HG03135 (cell line): Measurements from ENCODE around the gene N4BP2L2.
A peak's percentile ranks its signal among the peaks of the same experiment; 100 is the strongest.

Source experiments
- ATAC-seq: cut with Tn5 transposase; IDR thresholded peaks from one replicate; pipeline ENCODE4 v1.9.1; 2021; ENCODE audit warnings: mild to moderate bottlenecking, moderate library complexity; ENCODE audit not compliant: unreplicated experiment

The N4BP2L2 gene

GRCh38 chr13:32427852-32428580 lies 110.6 kb downstream of the N4BP2L2 start, which contains the start of gene N4BP2L1:
TSS of gene N4BP2L1 (minus strand) at chr13:32428130. CDS start at chr13:32428082, 48 bp downstream.
- ATAC-seq, result peak; percentile 71

DNA sequence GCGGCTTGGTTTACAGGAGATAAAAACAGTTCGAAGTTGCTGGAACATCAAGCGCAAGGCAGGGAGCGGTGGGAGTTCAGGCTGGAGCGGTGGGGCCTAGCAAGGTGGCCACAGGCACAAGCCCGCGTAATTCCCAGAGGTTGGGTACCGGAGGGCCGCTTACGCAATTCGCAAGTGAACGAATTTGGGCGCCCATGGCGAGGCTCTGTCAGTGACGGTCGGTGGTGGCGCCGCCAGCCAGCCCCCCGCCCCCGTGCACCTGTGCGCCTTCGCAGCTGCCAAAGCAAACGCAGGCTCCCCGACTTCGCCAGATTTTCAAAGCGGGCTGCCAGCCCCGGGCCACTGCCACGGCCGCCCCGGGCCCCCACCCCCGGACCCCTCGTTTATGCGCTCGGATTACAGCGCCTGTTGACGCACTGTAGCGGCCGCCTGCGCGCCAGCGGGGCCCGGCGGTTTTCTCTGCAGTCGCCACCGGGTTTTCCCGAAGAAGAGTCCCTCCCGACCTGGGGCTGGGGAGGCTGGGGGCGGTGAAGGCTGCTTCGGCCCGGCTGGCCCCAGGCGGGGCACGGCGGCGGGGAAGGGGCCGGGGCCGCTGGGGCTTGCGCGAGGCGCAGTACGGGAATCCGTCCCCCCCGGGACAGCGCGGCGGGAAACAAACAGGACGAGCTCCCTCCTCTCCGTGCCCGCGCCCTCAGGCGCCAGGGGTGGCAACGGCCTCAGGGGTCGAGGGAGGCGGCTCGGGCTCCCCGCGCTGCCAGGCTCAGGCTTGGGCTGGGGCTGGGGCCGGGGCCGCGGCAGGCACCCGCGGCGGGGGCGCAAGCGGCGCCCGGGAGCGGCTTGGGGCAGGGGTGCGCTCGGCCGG lies 111.4 kb downstream of the N4BP2L2 start:
- peak; percentile 10 for ATAC-seq

DNA sequence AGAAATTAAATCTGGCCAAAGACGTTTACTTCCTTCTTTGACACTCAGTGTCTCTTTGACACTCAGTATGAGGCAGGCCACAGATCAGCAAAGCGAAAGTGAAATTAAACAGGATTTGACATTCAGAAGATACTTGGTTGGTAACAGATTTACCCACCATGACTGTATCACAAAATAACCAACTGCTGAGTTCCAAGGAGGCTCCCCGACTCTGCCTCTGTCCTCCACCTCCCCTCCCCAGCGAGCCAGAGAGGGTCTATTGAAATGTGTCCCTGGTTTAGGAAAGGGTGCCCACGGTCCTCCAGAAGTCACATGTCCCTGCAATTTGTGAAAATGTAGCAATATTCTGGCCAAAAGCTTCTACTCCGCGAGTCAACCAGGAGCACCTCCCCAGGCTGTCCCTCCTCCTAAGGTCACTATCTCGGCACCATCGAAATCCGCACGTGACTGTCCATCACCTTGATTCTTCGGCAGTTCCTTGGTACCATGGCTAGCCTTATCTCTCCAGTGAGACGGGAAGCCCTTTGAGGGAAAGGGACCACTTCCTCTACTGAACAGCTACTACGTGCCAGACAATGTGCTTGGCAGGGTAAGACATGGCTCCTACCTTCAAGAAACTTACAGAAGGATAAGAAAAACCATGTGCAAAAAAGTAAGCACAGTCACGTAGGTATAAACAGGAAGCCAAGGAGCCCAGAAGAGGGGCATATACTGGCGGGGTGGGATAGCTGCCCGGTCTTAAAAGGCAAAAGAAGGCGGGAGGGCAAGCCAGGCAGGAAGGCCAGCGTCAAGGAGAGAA lies 112.2 kb downstream of the N4BP2L2 start:
- ATAC-seq, result peak; percentile 41

DNA sequence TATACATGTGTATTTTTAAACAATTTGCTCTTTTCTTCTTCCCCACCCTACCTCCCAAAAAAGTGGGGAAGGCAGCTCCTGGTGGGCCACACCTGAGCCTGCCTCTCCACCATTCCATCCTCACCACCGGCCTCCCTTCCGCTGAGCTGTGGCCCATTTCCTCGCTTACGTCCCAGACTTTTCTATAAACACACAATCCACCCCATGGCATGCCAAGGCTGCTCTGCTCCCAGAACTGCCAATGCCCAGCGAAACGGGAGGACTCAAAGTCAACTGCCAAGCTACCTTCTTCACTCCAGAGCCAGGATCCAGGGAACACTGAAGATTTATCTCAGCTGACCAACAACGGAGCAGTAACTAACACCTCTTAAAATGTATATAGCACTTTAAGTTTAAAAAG lies 113.4 kb downstream of the N4BP2L2 start:
- no peak for ATAC-seq

DNA sequence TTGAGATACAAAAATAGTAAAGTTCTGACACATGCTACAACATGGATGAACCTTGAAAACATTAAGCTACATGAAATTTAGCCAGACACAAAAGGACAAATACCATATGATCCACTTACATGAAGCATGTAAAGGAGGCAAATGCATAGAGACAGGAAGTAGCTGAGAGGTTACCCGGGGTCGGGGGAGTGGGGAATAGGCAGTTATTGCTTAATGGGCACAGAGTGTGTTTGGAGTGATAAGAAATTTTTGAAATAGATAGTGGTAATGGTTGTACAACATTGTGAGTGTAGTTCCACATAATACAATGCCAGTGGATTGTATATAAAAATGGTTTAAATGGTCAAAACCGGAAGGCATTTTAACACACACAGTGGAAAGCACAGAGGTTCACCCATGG lies 115.0 kb downstream of the N4BP2L2 start:
- no peak for ATAC-seq

- no peak for ATAC-seq
These were observed 118.7 kb downstream of the N4BP2L2 start for GRCh38 chr13:32419862-32420261.

GRCh38 chr13:32417995-32418394 lies 120.6 kb downstream of the N4BP2L2 start:
- no peak for ATAC-seq

GRCh38 chr13:32415019-32415418 lies 123.6 kb downstream of the N4BP2L2 start:
- ATAC-seq, result no peak

- no peak for ATAC-seq
These were observed 124.0 kb downstream of the N4BP2L2 start for GRCh38 chr13:32414580-32414979.

DNA sequence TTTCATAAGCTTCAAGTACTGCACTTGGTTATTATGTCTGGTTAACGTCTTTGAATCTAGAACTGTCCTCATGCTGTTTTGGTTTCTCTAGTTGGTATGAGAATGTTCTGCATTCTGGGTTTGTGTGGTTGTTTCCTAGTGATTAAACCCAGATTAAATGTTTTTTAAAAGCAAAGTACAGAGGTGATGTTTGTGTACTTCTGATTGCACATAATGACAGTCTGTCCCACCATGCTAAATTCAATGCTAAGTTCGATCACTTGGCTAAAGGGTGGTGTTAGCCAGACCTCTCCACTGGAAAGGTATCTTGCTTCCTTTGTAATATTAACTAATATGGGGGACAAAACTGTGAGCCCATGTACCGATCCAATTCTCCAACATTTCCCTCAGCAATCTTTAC lies 125.3 kb downstream of the N4BP2L2 start:
- no peak for ATAC-seq

GRCh38 chr13:32409561-32410421 lies 128.8 kb downstream of the N4BP2L2 start:
- no peak for ATAC-seq

DNA sequence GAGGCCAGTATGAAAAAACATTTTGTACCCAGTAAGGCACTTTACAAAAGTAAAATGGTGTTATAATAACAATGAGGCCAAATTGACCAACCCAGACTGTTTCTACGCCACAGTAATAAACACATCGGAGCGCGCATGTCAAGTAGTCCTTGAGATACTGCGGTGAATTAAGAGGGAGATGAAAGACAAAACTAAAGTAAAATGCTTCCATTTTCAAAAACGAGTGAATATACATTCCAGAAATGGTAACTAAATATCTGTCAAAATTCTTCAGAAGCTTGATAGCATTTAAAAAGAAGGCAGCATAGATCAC lies 129.6 kb downstream of the N4BP2L2 start:
- ATAC-seq, result no peak

DNA sequence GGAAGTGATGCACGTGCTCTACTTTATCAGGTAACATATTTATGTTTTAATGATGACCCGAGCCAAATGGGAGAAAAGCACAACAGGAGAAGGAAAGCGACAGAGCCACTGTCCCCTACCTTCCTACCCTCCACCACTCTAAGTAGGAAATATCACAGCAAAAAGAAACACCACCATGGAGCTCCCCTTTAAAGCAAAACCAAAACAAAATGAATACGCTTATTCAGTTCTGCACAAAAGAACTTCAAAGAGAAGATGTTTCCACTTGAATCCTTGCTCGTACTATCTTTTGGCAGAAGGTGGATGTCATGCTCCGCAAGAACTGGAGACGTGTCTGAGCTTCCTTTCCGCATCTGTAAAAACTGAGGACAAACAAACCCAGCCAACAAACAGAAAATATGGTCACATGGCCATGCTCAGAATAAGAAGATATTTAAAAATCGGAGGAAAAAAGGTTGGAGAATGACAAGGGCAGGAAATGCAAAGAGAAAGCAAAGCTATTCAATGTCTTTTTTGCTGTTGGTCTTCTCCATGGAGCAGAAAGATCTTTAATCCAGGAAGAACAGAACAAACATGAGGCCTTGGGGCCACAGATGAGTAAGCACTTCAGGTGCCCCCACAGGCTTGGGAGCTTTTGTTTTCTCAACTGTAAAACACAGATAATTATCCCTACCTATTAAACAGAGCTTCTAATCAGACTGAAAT lies 130.1 kb downstream of the N4BP2L2 start:
- ATAC-seq, result no peak

GRCh38 chr13:32407854-32408253 lies 130.7 kb downstream of the N4BP2L2 start:
- no peak for ATAC-seq

- ATAC-seq, result no peak
These were observed 135.5 kb downstream of the N4BP2L2 start for GRCh38 chr13:32403108-32403507.

DNA sequence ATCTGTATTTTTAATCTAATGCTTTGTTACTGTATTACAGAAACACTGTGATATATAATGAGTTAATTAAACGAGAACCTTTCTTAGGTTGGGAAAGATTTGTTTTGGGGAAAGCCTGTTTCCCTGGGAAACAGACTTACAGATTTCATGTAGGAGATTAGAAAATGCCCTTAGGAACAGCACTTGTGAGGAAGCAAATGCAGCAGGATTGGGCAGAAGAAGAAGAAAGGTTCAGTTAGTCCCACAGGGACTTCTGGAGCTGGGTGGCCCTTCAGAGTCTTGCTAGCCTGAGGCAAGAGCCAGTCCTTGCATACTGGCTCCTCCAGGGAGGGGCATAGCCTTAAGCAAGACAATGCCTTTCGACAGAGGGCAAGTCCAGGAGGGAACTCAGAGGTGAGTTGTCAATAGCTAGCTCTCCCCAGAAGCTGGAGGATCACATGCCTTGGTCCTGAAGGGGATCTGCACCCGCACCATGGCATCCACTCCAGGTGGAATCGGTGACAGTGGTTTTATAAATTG lies 147.4 kb downstream of the N4BP2L2 start:
- ATAC-seq, result no peak

DNA sequence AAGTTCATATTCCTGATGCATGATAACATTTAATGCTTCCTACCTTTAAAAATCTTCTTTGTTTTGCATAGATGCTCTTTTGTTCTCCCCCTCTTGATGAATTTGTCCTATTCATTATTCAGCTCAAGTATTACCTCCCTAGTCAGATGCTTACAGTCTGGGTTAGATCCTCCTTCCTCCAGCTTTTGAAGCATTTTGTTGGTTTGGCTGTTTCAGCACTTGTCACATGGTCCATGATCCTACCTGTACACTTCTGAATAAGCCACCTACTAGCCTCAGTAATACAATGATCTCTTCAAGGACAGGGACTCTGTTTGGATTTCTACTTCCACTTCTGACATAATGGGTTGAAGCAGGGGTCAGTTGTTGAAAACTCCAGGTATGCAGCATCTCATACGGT lies 148.1 kb downstream of the N4BP2L2 start:
- ATAC-seq, result no peak

DNA sequence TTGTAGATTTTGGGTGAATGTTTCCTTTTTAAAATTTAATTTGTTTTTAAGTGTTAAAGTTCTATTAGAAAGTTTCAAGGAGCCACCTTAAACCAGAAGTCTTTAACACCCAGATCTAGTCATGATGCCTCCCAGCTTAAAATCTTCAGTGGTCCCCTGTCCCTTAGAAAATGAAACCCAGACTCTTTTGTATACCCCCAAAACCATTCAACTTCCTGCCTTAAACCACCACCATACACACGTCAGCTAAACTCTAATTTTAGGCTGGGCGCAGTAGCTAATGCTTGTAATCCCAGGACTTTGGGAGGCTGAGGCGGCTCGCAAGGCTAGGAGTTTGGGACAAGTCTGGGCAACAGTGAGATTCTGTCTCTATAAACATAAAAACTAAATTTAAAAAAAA lies 148.5 kb downstream of the N4BP2L2 start:
- peak; percentile 59 for ATAC-seq

DNA sequence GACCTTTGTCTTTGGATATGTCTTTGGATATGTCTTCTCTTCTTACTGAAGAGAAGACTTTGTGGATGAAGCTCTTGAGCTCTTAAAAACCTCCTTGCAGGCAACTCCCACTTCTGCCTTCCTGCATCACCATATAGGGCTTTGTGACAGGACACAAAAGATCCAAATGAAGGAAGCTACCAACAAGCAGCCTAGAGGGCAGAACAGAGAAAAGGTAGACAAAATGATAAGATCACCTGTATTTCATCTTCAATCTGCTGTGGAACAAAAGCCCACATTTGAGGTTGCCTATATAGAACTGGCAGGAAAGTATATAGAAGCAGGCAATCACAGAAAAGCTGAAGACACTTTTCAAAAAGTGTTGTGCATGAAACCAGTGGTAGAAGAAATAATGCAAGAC lies 153.2 kb downstream of the N4BP2L2 start:
- ATAC-seq, result no peak

GRCh38 chr13:32384702-32385101 lies 153.9 kb downstream of the N4BP2L2 start:
- ATAC-seq, result no peak
